Measurements from ENCODE around the gene ICAM1.
"Not testable (repeated sequence)": the region's sequence is repeated elsewhere in the genome, so short reads cannot be mapped to it uniquely, and the experiment has no call there.

The ICAM1 gene

DNA sequence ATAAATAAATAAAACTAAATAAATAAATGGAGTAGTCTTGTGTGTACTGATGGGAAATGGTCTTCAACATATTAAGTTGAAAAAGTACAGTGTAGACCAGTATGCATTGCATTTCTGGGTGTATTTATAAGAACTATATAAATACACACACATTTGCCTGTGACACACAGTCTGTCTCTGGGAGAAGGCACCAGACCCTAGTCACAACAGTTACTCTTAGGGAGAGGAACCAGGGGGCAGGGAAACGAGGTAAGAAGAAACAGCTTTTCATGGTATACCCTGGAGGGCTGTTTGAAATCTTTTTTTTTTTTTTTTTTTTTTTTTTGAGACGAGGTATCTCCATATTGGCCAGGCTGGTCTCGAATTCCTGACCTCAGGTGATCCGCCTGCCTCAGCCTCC is 37.0 kb upstream of the ICAM1 start:
- TF ChIP-seq, protein P1, sequence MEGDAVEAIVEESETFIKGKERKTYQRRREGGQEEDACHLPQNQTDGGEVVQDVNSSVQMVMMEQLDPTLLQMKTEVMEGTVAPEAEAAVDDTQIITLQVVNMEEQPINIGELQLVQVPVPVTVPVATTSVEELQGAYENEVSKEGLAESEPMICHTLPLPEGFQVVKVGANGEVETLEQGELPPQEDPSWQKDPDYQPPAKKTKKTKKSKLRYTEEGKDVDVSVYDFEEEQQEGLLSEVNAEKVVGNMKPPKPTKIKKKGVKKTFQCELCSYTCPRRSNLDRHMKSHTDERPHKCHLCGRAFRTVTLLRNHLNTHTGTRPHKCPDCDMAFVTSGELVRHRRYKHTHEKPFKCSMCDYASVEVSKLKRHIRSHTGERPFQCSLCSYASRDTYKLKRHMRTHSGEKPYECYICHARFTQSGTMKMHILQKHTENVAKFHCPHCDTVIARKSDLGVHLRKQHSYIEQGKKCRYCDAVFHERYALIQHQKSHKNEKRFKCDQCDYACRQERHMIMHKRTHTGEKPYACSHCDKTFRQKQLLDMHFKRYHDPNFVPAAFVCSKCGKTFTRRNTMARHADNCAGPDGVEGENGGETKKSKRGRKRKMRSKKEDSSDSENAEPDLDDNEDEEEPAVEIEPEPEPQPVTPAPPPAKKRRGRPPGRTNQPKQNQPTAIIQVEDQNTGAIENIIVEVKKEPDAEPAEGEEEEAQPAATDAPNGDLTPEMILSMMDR (IDR thresholded peaks at IDR 0.05; ENCODE audit: extremely low read depth, missing control alignments): no peak
- no peak for DNase-seq (ENCODE audit: low spot score)

DNA sequence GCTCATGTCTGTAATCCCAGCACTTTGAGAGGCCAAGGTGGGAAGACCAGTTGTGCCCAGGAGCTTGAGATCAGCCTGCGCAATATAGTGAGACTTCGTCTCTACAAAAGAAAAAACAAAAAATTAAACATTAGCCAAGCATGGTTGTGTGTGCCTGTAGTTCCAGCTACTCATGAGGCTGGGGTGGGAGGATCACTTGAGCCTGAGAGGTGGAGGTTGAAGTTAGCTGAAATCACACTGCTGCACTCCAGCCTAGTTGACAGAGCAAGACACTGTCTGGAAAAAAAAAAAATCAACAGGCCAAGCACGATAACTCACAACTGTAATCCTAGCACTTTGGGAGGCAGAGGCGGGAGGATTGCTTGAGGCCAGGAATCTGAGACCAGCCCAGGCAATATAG is 35.9 kb upstream of the ICAM1 start:
- no peak for DNase-seq (ENCODE audit: low spot score)
- TF ChIP-seq, protein P1 (IDR thresholded peaks at IDR 0.05; ENCODE audit: extremely low read depth, missing control alignments): no peak

DNA sequence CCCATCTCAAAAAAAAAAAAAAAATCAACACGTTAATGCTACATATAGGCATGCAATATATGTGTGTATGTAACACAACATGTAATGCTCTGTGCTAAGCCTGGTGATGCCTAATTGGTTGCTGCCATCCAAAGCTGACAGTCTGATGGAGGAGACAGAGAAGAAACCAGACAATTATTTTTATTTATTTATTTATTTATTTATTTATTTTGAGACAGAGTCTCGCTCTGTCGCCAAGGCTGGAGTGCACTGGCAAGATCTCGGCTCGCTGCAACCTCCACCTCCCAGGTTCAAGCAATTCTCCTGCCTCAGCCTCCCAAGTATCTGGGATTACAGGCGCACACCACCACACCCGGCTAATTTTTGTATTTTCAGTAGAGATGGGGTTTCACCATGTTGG is 35.5 kb upstream of the ICAM1 start:
- not testable (repeated sequence) for DNase-seq (ENCODE audit: low spot score)

DNA sequence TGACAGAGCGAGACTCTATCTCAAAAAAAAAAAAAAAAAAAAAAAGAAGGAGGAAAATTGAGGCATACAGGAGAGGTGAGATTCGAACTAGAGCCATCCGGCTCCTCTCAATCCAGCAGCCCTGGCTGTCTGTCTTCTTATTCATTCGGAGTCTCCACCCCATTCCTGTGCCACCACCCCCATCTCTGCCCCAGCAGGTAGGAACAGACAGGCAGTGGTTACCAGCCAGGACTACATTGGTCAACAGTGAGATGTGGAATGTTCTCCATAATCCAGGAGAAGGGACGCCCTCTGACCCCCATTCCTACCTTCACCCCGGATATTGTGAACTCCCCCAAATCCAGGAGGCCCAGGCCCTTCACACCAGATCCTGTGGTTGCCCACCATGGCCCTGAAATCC is 33.2 kb upstream of the ICAM1 start:
- TF ChIP-seq, protein P1 (IDR thresholded peaks at IDR 0.05; ENCODE audit: extremely low read depth, missing control alignments): no peak
- DNase-seq (ENCODE audit: low spot score): no peak

DNA sequence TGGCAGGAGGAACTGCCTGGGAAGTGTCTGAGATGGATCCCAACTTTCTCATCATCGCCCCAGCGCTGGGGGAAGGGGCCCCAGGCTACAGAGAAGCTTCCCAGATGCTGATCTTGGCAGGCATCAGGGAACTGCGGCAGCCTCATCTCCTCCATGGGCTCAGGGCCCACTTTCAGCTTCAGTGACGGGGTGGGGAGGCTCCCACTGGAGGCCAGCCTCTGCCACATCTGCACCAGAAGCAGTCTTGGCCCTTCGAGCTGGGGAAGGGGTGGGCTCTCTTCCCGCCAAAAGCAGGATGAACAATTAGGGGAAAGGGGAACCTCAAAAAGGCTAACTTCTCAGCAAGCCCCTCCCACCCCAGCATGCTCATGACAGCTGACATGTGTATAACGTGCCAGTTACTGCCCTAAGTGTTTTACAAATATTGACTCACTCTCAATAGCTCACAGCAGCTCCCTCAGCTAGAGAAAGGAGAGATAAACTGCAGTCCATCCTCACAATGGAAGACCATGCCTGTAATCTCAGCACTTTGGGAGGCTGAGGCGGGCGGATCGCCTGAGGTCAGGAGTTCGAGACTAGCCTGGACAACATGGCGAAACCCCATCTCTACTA is 32.6 kb upstream of the ICAM1 start:
- no peak for DNase-seq (ENCODE audit: low spot score)
- TF ChIP-seq, protein P1 (IDR thresholded peaks at IDR 0.05; ENCODE audit: extremely low read depth, missing control alignments): no peak

DNA sequence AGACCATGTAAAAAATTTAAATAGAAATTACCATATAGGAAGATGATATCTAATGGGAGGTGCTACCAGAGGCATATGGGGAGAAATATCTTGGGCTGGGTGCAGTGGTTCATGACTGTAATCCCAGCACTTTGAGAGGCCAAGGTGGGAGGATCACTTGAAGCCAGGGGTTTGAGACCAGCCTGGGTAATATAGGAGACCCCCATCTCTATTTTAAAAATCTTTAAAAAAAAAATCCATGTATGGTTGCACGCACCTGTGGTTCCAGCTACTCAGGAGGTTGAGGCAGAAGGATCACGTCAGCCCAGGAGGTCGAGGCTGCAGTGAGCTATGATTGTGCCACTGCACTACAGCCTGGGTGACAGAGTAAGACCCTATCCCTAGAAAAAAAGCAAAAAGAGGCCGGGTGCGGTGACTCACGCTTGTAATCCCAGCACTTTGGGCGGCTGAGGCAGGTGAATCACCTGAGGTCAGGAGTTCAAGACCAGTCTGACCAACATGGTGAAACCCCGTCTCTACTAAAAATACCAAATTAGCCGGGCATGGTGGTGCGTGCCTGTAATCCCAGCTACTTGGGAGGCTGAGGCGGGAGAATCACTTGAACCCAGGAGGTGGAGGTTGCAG is 29.0 kb upstream of the ICAM1 start:
- not testable (repeated sequence) for DNase-seq (ENCODE audit: low spot score)

DNA sequence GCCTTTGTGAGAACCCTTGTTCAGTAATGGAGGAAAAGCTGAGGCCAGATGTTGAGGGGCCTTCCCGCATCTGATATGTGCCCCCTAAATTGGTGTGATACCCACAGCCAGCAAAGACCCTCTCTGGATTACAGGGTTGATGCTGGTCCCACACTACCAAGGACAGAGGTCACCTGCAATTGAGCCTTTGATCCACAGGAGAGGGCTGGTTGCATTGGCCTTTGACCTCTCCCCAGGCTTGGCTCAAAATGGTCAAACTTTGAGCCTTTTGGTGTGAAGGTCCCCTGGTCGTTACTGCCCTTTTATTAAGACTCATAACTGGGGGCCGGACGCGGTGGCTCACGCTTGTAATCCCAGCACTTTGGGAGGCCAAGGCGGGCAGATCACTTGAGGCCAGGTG is 27.3 kb upstream of the ICAM1 start:
- no peak for DNase-seq (ENCODE audit: low spot score)
- TF ChIP-seq, protein P1 (IDR thresholded peaks at IDR 0.05; ENCODE audit: extremely low read depth, missing control alignments): no peak

DNA sequence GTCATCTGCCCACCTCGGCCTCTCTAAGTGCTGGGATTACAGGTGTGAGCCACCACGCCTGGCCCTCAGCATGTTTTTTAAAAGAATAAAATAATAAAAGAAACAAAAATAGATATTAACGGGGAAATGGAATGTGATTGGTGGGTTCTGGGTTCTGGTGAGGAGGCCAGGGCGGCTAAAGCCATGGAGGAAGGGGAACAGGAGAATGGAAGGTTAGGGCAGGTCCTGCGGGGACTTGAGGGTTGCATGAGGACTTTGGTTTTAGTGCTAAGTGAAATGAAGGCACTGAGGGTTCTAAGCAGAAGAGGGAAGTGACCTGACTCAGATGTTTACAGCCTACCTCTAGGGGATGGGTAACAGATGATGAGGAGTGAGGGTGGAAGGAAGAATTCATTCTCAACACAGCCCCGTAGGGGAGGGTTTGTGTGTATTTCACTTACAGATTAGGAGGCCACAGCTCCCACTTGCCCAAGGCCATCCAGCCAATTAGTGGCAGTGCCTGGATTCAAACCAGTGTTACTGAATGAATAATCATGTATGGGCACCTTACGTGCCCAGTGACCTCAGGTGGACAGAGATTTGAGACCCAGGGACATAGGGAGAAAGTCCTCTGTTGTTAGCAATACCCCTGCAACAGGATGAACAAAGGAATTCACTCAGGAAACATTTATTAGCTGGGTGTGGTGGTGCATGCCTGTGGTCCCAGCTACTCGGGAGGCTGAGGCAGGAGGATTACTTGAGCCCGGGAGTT is 25.6 kb upstream of the ICAM1 start:
- DNase-seq (ENCODE audit: low spot score): no peak
- TF ChIP-seq, protein P1 (IDR thresholded peaks at IDR 0.05; ENCODE audit: extremely low read depth, missing control alignments): no peak

Data from GM20000 (cell line).